Kidney (tissue), 14 donors: ENCODE data around the gene IRS2. TPM values are rescaled to one million over a fixed set of nuclear protein-coding genes. Genes with fewer than 3 reads are reported as not detected.
A peak's percentile ranks its signal among the peaks of the same experiment; 100 is the strongest.

Experiments
- DNase-seq, 5 donors: peaks; one replicate each; pipeline ENCODE4 v3.0.0-alpha.2; 2013 to 2020
- FAIRE-seq: peaks from 2 replicates; lab custom pipeline; 2012; peaks lifted over from hg19 to GRCh38; lab: Jason Lieb, UNC
- H3K27ac ChIP-seq, 2 donors: one replicate each; pipeline ENCODE4 v1.7.0; 2013; ENCODE audit warnings: low read depth in 2 of 2, low read length in 2 of 2, inconsistent platforms in 1 of 2
- H3K27me3 ChIP-seq: one replicate; pipeline ENCODE4 v1.7.1; 2013; ENCODE audit warnings: low read length, inconsistent platforms; ENCODE audit not compliant: control insufficient read depth, insufficient read depth
- H3K36me3 ChIP-seq, 3 donors: one replicate each; pipeline versions ENCODE4 v1.7.0 to v1.7.1; 2013; ENCODE audit warnings: low read length in 3 of 3, control low read depth in 1 of 3, inconsistent platforms in 1 of 3; ENCODE audit not compliant: insufficient read depth in 3 of 3, control insufficient read depth in 2 of 3
- H3K4me1 ChIP-seq, 3 donors: one replicate each; pipeline versions ENCODE4 v1.7.0 to v1.7.1; 2013; ENCODE audit warnings: low read length in 3 of 3, inconsistent platforms in 1 of 3, low read depth in 1 of 3; ENCODE audit not compliant: control insufficient read depth in 2 of 3, insufficient read depth in 2 of 3
- H3K4me3 ChIP-seq, 3 donors: one replicate each; pipeline versions ENCODE4 v1.7.0 to v1.8.1; 2013; ENCODE audit warnings: low read length in 3 of 3, control low read depth in 1 of 3, inconsistent platforms in 1 of 3
- H3K9ac ChIP-seq, 3 donors: one replicate each; pipeline versions ENCODE4 v1.7.0 to v1.7.1; 2013; ENCODE audit warnings: low read length in 3 of 3, control low read depth in 1 of 3, inconsistent platforms in 1 of 3
- H3K9me3 ChIP-seq, 3 donors: one replicate each; pipeline versions ENCODE4 v1.7.0 to v1.7.1; 2013; ENCODE audit warnings: low read length in 3 of 3, control low read depth in 1 of 3, inconsistent platforms in 1 of 3; ENCODE audit not compliant: control insufficient read depth in 2 of 3, insufficient read depth in 1 of 3
- CTCF ChIP-seq: IDR thresholded peaks from 3 replicates; pipeline ENCODE4 v1.5.1; 2012; ENCODE audit warnings: mild to moderate bottlenecking, moderate library complexity, borderline replicate concordance; ENCODE audit not compliant: insufficient read depth; ENCODE audit errors: extremely low read depth
- intact Hi-C: fragments of 100-400 bp; cut with DNase I; formaldehyde crosslinking; loops from one replicate; pipeline ENCODE4 v1.11.1; 2022
- polyA plus RNA-seq: library from polyadenylated mRNA; stranded (reverse); fragments of 350-450 nt; fragmentation: Illumina TruSeq; extraction: RNeasy Lipid Tissue Mini Kit (QIAGEN cat#74804); gene quantifications from one replicate; pipeline ENCODE4 v1.2.3, GENCODE V29; 2014; ENCODE audit warnings: low read depth, low replicate concordance; ENCODE audit not compliant: insufficient read depth
- total RNA-seq: library from RNA; stranded (reverse); fragmentation: NEBNext Ultra II Directional; extraction: Animal tissue kit (Norgen Biotek cat#: 25700); gene quantifications from one replicate; pipeline ENCODE4 v1.2.1, GENCODE V29; 2021
- donor health status: control.
- donor health status: control.
- donor health status: control.
- donor health status: control.
- donor health status: control.
- donor health status: DM: yes; HTN: yes; CAD: no.
- donor health status: Normal renal cell carcinoma (clear cell type).

The IRS2 gene
- total and polyA plus RNA-seq, 2 donors from 2014 or later, result 2.1 to 12.9 TPM

- intact Hi-C loops, result no loop called here
- Histone ChIP-seq H3K4me1 (peaks cover 0 to 4% (median 0%) of the 10 kb centered on the region in 3 donors), H3K9me3 (no peaks in the 10 kb centered on the region), H3K36me3 (no peaks in the 10 kb centered on the region), H3K27ac (no peak overlapping the region), H3K9ac (no peak overlapping the region), H3K27me3 (no peaks in the 10 kb centered on the region), H3K4me3 (no peak overlapping the region)
- DNase-seq, result peak in 3 of 5 donors; percentile 49 to 86 (median 73)
- TF ChIP-seq CTCF, result no peak
- no peak for FAIRE-seq
Measured at GRCh38 chr13:109744512-109745051, 41.8 kb downstream of the IRS2 start.

- no peak overlapping the region for H3K27ac ChIP-seq
- FAIRE-seq, result no peak
Measured at GRCh38 chr13:109743706-109744453, 42.5 kb downstream of the IRS2 start.

GRCh38 chr13:109741966-109742365 is 44.4 kb downstream of the IRS2 start:
- H3K27me3 ChIP-seq, result no peaks in the 10 kb centered on the region
- no peak overlapping the region for H3K27ac ChIP-seq
- FAIRE-seq (no peak), DNase-seq (no peak)
- no peak overlapping the region for H3K4me3 ChIP-seq
- no peak overlapping the region for H3K9ac ChIP-seq
- H3K4me1 ChIP-seq, result peaks cover 0 to 4% (median 0%) of the 10 kb centered on the region in 3 donors
- H3K36me3 ChIP-seq, result no peaks in the 10 kb centered on the region
- H3K9me3 ChIP-seq, result no peaks in the 10 kb centered on the region
- no peak for TF ChIP-seq CTCF
- intact Hi-C loops, result no loop called here

More at GRCh38 chr13:109743706-109744453, 42.5 kb downstream of the IRS2 start:
- TF ChIP-seq CTCF, result no peak
- no peaks in the 10 kb centered on the region for H3K36me3 ChIP-seq
- H3K9me3 ChIP-seq, result no peaks in the 10 kb centered on the region
- peaks cover 0 to 4% (median 0%) of the 10 kb centered on the region in 3 donors for H3K4me1 ChIP-seq
- no peak overlapping the region for H3K9ac ChIP-seq
- H3K27me3 ChIP-seq, result no peaks in the 10 kb centered on the region
- no peak overlapping the region for H3K4me3 ChIP-seq
- intact Hi-C loops, result no loop called here
- DNase-seq, result peak in 4 of 5 donors; percentile 66 to 88 (median 77)
